Measurements from ENCODE around the gene DDX1.

The DDX1 gene

DNA sequence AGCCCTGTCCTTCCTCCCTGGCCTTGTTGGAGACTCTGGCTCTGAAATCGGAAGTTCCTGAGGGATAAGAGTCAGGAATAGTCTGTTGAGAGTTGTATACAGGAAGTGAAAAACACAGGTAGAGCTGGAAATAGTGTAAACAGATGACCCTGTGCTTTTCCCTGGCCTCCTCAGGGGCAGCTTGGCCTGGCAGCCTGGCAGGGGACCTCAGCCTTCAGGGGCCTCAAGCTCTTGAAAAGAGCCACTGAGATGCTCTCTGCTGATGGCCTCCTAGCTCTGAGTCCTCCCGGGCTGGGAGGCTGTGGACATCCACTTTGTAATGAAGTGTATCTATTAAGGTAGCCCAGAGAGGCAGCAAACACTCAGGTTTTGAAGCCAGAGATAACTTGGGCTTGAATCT lies 79.3 kb downstream of the DDX1 start:
- no peak overlapping the region for H3K14ac ChIP-seq (ENCODE audit: low read length in 2 of 2)
- H2AK5ac ChIP-seq (ENCODE audit: low read length, severe bottlenecking) = peak overlapping the region; percentile 90
- no peaks in the 10 kb centered on the region for H3K79me1 ChIP-seq (replicated peaks; ENCODE audit: low read length, poor library complexity, severe bottlenecking)
- H3K27me3 ChIP-seq (ENCODE audit: control insufficient read depth in 1 of 2, insufficient read depth in 1 of 2, low read length in 2 of 2) = peaks cover 0 to 10% of the 10 kb centered on the region in 2 experiments
- H3K18ac ChIP-seq (ENCODE audit: low read depth in 1 of 2, low read length in 2 of 2) = no peak overlapping the region
- no peak overlapping the region for H3K4me2 ChIP-seq (ENCODE audit: low read length, poor library complexity, severe bottlenecking)
- no peak overlapping the region for H3K27ac ChIP-seq (ENCODE audit: low read length, poor library complexity, severe bottlenecking)
- peaks cover 28% of the 10 kb centered on the region for H3K4me1 ChIP-seq (ENCODE audit: control insufficient read depth, insufficient read depth, low read depth, low read length)
- no peak overlapping the region for H2AFZ ChIP-seq (ENCODE audit: low read depth, low read length)
- H3K9ac ChIP-seq (ENCODE audit: low read length) = no peak overlapping the region
- no peak overlapping the region for H2BK15ac ChIP-seq (ENCODE audit: low read depth, poor library complexity, severe bottlenecking)
- no peak overlapping the region for H3K4ac ChIP-seq (ENCODE audit: low read depth in 1 of 2, low read length in 2 of 2)
- H4K8ac ChIP-seq (ENCODE audit: low read length) = no peak overlapping the region
- H3K4me3 ChIP-seq (ENCODE audit: insufficient read depth in 1 of 2, low read depth in 1 of 2, low read length in 2 of 2) = no peak overlapping the region
- no peak for DNase-seq
- no peaks in the 10 kb centered on the region for H3K9me3 ChIP-seq (ENCODE audit: control insufficient read depth, low read length)
- no peak overlapping the region for H3K23ac ChIP-seq (ENCODE audit: low read length in 2 of 2)
- H2BK120ac ChIP-seq (ENCODE audit: low read depth, low read length) = no peak overlapping the region
- no peak overlapping the region for H4K91ac ChIP-seq (ENCODE audit: low read length)
- H3K36me3 ChIP-seq (ENCODE audit: control insufficient read depth in 1 of 2, insufficient read depth in 2 of 2, low read depth in 1 of 2, low read length in 2 of 2) = no peaks in the 10 kb centered on the region
- H2BK12ac ChIP-seq (ENCODE audit: low read length in 2 of 2) = no peak overlapping the region
- 79% methylated on average over 2 of the region's 2 CpGs for WGBS
- H2BK5ac ChIP-seq (ENCODE audit: low read depth, low read length, poor library complexity, severe bottlenecking) = no peak overlapping the region

DNA sequence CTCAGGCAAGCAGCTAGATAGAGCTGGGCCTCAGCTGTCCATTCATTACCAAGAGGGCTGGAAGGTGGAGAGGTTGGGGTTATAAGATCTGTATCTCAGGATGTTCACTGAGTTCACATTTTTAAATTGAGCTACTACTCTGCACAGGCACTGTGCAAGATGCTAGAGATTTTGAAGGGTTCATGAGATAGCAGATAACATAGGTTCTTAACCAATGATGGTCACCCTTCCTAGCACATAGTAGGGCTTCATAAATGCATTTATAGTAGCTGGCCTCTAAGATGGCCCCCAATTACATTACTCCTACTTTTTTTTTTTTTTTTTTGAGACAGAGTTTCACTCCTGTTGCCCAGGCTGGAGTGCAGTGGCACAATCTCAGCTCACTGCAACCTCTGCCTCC lies 79.7 kb downstream of the DDX1 start:
- no peak overlapping the region for H3K23ac ChIP-seq (ENCODE audit: low read length in 2 of 2)
- no peak overlapping the region for H2AFZ ChIP-seq (ENCODE audit: low read depth, low read length)
- H3K27ac ChIP-seq (ENCODE audit: low read length, poor library complexity, severe bottlenecking) = no peak overlapping the region
- H2BK5ac ChIP-seq (ENCODE audit: low read depth, low read length, poor library complexity, severe bottlenecking) = no peak overlapping the region
- no peak overlapping the region for H4K91ac ChIP-seq (ENCODE audit: low read length)
- no peak overlapping the region for H3K4ac ChIP-seq (ENCODE audit: low read depth in 1 of 2, low read length in 2 of 2)
- peaks cover 0 to 10% of the 10 kb centered on the region in 2 experiments for H3K27me3 ChIP-seq (ENCODE audit: control insufficient read depth in 1 of 2, insufficient read depth in 1 of 2, low read length in 2 of 2)
- no peak overlapping the region for H2BK15ac ChIP-seq (ENCODE audit: low read depth, poor library complexity, severe bottlenecking)
- H2AK5ac ChIP-seq (ENCODE audit: low read length, severe bottlenecking) = peak overlapping the region; percentile 90
- no peaks in the 10 kb centered on the region for H3K9me3 ChIP-seq (ENCODE audit: control insufficient read depth, low read length)
- H3K14ac ChIP-seq (ENCODE audit: low read length in 2 of 2) = no peak overlapping the region
- H3K4me2 ChIP-seq (ENCODE audit: low read length, poor library complexity, severe bottlenecking) = no peak overlapping the region
- no peak overlapping the region for H2BK12ac ChIP-seq (ENCODE audit: low read length in 2 of 2)
- DNase-seq = no peak
- no peaks in the 10 kb centered on the region for H3K36me3 ChIP-seq (ENCODE audit: control insufficient read depth in 1 of 2, insufficient read depth in 2 of 2, low read depth in 1 of 2, low read length in 2 of 2)
- H3K18ac ChIP-seq (ENCODE audit: low read depth in 1 of 2, low read length in 2 of 2) = no peak overlapping the region
- H3K79me1 ChIP-seq (replicated peaks; ENCODE audit: low read length, poor library complexity, severe bottlenecking) = no peaks in the 10 kb centered on the region
- H2BK120ac ChIP-seq (ENCODE audit: low read depth, low read length) = no peak overlapping the region
- peaks cover 30% of the 10 kb centered on the region for H3K4me1 ChIP-seq (ENCODE audit: control insufficient read depth, insufficient read depth, low read depth, low read length)
- H4K8ac ChIP-seq (ENCODE audit: low read length) = no peak overlapping the region
- H3K4me3 ChIP-seq (ENCODE audit: insufficient read depth in 1 of 2, low read depth in 1 of 2, low read length in 2 of 2) = no peak overlapping the region
- no peak overlapping the region for H3K9ac ChIP-seq (ENCODE audit: low read length)

DNA sequence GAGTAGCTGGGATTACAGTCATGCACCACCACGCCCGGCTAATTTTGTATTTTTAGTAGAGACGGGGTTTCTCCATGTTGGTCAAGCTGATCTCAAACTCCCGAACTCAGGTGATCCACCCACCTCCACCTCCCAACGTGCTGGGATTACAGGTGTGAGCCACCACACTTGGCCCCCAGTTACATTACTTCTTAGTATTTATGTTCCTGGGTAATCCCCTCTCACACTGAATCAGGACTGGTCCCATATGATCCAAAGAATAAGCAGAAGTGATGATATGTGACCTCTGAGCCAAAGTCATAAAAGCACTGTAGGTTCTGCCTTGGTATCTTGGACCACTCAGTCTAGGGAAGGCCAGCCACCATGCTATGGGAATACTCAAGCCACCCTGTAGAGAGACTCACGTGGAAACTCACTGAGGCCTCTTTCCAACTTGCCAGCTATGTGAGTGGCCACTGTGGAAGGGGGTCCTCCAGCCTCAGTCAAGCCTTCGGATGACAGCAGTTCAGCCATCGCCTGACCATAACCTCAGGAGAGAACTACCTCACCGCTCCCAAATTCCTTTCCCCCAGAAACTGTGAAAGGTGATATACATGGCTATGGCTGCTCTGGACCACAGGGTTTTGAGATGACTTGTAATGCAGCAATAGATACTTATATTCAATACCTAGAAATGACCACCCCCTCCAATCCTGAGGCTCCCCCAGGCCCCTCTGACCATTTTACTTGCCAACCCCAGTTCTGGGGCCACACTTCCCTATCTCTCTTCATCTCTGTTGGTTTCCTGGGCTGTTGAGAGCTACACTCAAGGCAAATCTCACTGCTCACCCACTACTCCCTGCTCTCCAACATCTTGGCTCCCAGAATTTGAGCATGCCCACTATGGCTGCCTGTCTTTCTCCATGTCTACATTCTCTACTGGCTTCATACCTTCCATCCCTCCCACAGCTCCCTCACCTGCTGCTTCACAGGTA lies 80.5 kb downstream of the DDX1 start:
- H2BK5ac ChIP-seq (ENCODE audit: low read depth, low read length, poor library complexity, severe bottlenecking) = no peak overlapping the region
- H3K4ac ChIP-seq (ENCODE audit: low read depth in 1 of 2, low read length in 2 of 2) = no peak overlapping the region
- peak overlapping the region; percentile 0 for H2AK5ac ChIP-seq (ENCODE audit: low read length, severe bottlenecking)
- H3K36me3 ChIP-seq (ENCODE audit: control insufficient read depth in 1 of 2, insufficient read depth in 2 of 2, low read depth in 1 of 2, low read length in 2 of 2) = no peaks in the 10 kb centered on the region
- no peak overlapping the region for H3K18ac ChIP-seq (ENCODE audit: low read depth in 1 of 2, low read length in 2 of 2)
- H3K4me3 ChIP-seq (ENCODE audit: insufficient read depth in 1 of 2, low read depth in 1 of 2, low read length in 2 of 2) = no peak overlapping the region
- no peaks in the 10 kb centered on the region for H3K9me3 ChIP-seq (ENCODE audit: control insufficient read depth, low read length)
- H3K27me3 ChIP-seq (ENCODE audit: control insufficient read depth in 1 of 2, insufficient read depth in 1 of 2, low read length in 2 of 2) = peaks cover 0 to 10% of the 10 kb centered on the region in 2 experiments
- WGBS = 88% methylated on average over 8 of the region's 9 CpGs
- no peak overlapping the region for H2BK15ac ChIP-seq (ENCODE audit: low read depth, poor library complexity, severe bottlenecking)
- H2BK120ac ChIP-seq (ENCODE audit: low read depth, low read length) = no peak overlapping the region
- peaks cover 30% of the 10 kb centered on the region for H3K4me1 ChIP-seq (ENCODE audit: control insufficient read depth, insufficient read depth, low read depth, low read length)
- no peak overlapping the region for H3K27ac ChIP-seq (ENCODE audit: low read length, poor library complexity, severe bottlenecking)
- H3K9ac ChIP-seq (ENCODE audit: low read length) = no peak overlapping the region
- no peak overlapping the region for H2AFZ ChIP-seq (ENCODE audit: low read depth, low read length)
- H4K8ac ChIP-seq (ENCODE audit: low read length) = no peak overlapping the region
- no peak overlapping the region for H2BK12ac ChIP-seq (ENCODE audit: low read length in 2 of 2)
- no peak overlapping the region for H3K23ac ChIP-seq (ENCODE audit: low read length in 2 of 2)
- no peaks in the 10 kb centered on the region for H3K79me1 ChIP-seq (replicated peaks; ENCODE audit: low read length, poor library complexity, severe bottlenecking)
- no peak overlapping the region for H3K14ac ChIP-seq (ENCODE audit: low read length in 2 of 2)
- no peak overlapping the region for H3K4me2 ChIP-seq (ENCODE audit: low read length, poor library complexity, severe bottlenecking)
- DNase-seq = no peak
- no peak overlapping the region for H4K91ac ChIP-seq (ENCODE audit: low read length)

DNA sequence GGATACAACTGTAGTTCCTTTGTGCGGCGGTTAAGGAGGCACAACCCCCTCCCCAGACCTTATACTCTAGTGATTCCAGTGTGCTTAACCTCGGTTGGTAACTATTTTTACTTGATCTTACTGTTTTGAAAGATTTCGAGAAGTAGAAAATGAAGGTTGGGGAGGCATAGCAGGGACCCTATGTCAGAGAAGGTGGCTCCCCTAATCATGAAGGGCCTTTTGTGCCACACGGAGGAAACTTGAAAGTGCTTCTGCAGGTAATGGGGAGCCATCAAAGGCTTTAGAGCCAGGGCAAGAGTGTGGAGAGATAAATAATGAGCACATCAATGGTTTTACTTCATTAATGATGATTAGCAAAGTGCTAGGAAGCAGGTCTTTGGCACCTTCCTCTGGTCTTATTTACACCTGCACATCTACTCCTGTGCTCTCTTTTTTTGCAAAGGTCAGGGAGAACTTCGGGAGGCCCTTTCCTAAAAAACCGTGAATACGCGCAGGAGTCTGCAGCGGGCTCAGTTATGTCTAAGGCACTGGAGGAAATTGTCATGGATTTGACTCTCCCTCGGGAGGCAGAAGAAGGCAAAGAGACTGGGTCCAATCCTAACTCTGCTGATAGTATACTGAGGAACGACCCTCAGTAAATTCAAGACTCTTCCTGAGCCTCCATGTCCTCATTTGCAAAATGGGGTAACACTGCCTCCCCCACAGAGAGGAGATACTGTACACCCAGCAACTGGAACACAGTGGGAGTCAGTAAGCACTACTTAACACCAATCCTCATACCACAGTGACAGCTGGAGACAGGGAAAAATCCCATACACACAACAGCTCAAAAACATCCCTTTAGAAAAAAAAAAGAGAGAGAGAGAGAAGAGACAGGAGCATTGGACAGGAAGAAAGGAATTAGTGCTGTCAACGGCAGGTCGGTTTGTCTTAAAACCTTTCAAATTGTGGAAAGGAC lies 81.6 kb downstream of the DDX1 start:
- no peak overlapping the region for H2AFZ ChIP-seq (ENCODE audit: low read depth, low read length)
- peaks cover 33% of the 10 kb centered on the region for H3K4me1 ChIP-seq (ENCODE audit: control insufficient read depth, insufficient read depth, low read depth, low read length)
- H2BK12ac ChIP-seq (ENCODE audit: low read length in 2 of 2) = peak overlapping the region in 1 of 2 experiments; percentile 42
- H4K91ac ChIP-seq (ENCODE audit: low read length) = no peak overlapping the region
- H3K27ac ChIP-seq (ENCODE audit: low read length, poor library complexity, severe bottlenecking) = peak overlapping the region; percentile 78
- no peak overlapping the region for H3K4ac ChIP-seq (ENCODE audit: low read depth in 1 of 2, low read length in 2 of 2)
- H3K18ac ChIP-seq (ENCODE audit: low read depth in 1 of 2, low read length in 2 of 2) = peak overlapping the region in 1 of 2 experiments; percentile 56
- no peak overlapping the region for H3K14ac ChIP-seq (ENCODE audit: low read length in 2 of 2)
- no peaks in the 10 kb centered on the region for H3K79me1 ChIP-seq (replicated peaks; ENCODE audit: low read length, poor library complexity, severe bottlenecking)
- H3K23ac ChIP-seq (ENCODE audit: low read length in 2 of 2) = no peak overlapping the region
- H2BK15ac ChIP-seq (ENCODE audit: low read depth, poor library complexity, severe bottlenecking) = no peak overlapping the region
- peak overlapping the region; percentile 0 for H2AK5ac ChIP-seq (ENCODE audit: low read length, severe bottlenecking)
- H3K9me3 ChIP-seq (ENCODE audit: control insufficient read depth, low read length) = no peaks in the 10 kb centered on the region
- no peak overlapping the region for H3K4me3 ChIP-seq (ENCODE audit: insufficient read depth in 1 of 2, low read depth in 1 of 2, low read length in 2 of 2)
- H2BK120ac ChIP-seq (ENCODE audit: low read depth, low read length) = no peak overlapping the region
- H3K4me2 ChIP-seq (ENCODE audit: low read length, poor library complexity, severe bottlenecking) = no peak overlapping the region
- WGBS = 79% methylated on average over 14 of the region's 14 CpGs
- H3K36me3 ChIP-seq (ENCODE audit: control insufficient read depth in 1 of 2, insufficient read depth in 2 of 2, low read depth in 1 of 2, low read length in 2 of 2) = no peaks in the 10 kb centered on the region
- no peak overlapping the region for H4K8ac ChIP-seq (ENCODE audit: low read length)
- DNase-seq = peak; percentile 10
- H3K9ac ChIP-seq (ENCODE audit: low read length) = no peak overlapping the region
- peaks cover 0 to 14% of the 10 kb centered on the region in 2 experiments for H3K27me3 ChIP-seq (ENCODE audit: control insufficient read depth in 1 of 2, insufficient read depth in 1 of 2, low read length in 2 of 2)
- H2BK5ac ChIP-seq (ENCODE audit: low read depth, low read length, poor library complexity, severe bottlenecking) = peak overlapping the region; percentile 66
